ENCODE measurements around the gene GFRAL. TPM values are rescaled to one million over a fixed set of nuclear protein-coding genes. Genes with fewer than 3 reads are reported as not detected.

Gene GFRAL
- total RNA-seq, 1 donor from 2014 or later = not detected

DNA sequence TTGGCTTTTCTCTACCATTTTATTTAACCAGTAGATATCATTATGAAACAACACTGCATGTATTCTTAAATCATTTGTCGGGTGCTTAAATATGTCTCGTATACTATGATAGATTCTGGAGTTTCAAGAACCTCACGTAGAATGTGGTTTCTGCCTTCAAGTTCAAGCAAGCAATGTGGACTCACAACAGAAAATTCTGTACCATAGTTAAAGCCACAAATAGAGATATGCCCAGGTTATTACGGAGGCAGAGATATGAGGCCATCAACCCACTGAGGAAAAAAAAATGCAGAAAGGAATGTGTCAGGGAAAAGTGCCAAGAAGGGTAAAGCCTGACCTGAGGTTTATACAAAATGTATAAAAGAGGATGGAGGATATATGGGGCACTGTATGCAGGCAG, 109.9 kb downstream of the GFRAL start:
- no peak for ATAC-seq

DNA sequence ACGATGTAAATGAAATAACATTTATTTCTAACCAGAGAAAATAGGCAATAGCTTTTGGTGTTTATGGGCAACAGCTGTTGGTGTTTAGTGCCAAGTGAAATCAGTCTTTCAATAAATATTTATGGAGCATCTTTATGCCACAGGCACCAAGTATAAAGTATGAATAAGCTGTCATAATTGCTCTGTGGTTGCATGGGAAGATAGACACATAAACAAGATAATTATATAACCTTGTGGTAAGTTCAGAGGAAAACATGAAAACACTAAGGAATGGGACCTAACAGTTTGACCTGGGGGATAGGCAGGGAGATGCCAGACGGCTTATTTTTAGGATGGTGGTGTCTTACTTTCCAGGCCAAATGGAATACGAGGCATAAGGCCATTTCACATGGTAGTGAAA, 110.9 kb downstream of the GFRAL start:
- no peak for ATAC-seq

DNA sequence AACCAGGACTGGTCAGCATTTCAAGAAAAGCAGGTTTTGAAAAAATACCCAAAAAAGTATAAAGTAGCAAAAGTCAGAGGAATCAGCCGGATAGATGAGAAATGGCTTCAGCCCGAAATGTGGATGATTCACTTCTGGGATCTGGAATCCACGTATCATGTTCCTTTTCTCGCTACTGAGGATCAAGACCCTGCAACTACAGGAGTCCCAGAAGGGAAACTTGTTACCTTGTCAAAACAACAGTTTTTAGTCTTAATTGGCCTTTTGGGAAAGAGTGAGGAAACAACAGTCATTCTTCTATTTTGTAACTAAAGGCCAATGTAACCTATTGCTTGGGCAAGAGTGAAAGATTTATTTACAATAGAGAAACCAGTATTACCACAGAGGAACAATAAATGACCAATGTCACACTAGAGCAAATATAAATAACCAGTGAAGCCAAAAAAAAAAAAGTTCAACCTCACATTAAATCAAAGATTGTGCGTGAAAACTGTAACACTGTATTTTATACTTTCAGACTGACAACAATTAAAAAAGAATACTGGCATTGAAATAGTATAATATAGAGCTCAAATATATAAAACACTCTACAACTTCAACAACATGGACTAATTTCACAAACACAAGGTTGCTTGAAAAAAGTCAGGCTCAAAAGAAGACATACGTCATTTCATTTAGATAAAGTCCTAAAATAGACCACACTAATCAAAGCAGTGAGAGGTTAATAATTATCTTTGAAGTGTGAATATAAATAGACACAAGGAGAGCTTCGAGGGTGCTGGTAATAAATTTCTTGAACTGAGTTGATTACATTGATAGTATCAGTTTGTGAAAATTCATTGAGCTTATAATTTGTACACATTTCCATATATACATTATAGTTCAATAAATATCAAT, 116.2 kb downstream of the GFRAL start:
- ATAC-seq = no peak

DNA sequence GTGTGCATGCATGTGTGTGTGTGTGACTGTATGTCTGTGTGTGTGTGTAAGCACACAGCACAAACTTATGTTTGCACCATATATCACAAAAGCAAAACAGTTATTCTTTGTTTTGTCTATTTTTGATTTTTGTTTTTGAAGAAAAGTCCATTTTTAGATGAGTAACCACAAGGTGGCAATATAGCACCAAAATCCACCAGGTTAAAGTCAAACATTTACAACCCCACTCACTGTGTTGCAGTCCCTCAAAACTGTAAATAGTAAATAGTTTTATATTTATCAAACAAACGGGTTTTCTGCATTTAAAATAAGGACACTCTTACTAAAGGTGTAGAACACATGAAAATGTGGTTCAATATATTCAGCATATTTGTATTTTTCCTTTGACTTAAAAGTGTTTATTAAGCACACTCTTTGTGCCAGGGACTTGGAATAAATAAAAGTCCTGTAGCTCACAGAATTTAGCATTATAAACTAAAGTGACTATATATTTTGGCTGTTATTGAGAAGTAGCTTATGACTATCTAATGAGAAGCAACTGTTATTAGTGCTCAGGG, 118.5 kb downstream of the GFRAL start:
- ATAC-seq = no peak

DNA sequence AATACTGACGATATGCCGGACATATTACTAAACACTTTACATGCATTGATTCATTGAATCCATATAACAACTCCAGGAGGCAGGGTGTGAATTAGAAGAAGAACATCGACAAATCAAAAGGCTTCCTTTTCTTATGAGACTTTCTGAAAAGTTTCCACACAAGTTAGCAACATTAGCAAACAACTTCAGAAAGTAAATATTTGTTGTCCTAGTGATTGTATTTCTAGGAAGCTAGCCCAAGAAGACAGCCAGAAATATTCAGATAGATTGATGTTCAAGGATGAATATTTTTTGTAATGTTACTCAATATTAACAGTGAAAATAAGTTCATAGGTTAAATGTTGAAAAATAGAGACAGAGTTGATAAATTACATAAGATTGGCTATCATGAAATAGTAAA, 120.6 kb downstream of the GFRAL start:
- no peak for ATAC-seq

DNA sequence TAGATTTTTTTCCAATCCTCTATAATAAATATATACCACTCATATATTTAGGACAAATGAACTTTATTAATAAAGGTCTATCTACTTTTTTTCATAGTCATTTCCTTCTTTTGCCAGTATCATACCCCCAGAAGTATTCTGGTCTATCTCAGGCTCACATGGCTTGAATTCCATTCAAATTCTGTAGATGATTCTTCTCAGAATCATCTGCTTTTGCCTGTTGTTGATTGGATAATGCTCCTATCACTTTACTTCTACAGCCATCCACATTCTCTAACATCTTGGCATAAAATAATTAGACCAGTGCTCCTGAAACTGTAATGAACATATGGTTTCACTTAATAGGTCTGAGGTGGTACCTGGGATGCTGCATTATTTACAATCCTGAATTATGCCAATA, 121.2 kb downstream of the GFRAL start:
- ATAC-seq = no peak

DNA sequence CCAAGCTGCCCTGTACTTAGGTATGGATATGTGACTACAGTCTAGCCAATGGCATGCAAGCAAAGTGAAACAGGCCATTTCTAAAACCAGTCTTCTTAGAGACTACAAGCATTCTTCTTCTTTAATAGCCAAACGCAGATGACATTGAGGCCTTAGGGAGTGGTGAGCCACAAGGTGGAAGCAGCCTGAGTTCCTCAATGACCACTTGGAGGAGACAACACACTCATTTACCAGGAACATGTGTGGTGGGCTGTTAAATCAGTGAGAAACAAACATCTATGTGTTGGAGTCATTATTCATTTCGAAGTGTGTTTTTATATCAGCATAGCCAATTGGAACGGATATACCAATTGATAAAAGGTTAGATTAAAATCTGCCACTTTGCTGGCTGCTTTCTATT, 122.0 kb downstream of the GFRAL start:
- ATAC-seq = no peak

DNA sequence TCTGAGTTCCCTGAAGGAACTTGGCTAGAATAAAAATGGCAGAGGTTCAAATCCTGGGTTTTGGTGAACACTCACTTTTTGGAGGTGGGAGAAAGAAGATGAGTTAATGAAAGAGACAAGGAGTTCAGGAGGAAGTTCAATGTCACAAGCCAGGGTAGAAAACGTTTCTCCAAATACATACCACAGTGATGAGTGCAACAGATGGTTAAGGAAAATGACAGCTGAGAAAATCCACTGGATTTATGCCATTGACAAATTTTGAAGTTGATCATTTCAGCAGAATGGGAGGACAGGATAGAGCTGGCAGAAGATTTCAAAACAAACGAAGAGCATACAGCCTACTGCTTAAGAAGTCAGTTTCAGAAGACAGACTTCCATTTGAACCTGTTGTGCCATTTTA, 122.7 kb downstream of the GFRAL start:
- ATAC-seq = no peak

Other genes with a start within 250 kb of the GFRAL start
- gene HCRTR2, start 153.0 kb upstream of the GFRAL start, total RNA-seq = not detected